ENCODE results near the gene KIF16B.

Gene KIF16B

GRCh38 chr20:16405254-16405653, 168.0 kb downstream of the KIF16B start:
- DNase-seq (ENCODE audit: low spot score): no peak
- Histone ChIP-seq H3K4me3 (no peak overlapping the region), H3K27ac (peak overlapping the region in 1 of 2 donors; percentile 20)
- TF ChIP-seq, protein P1, sequence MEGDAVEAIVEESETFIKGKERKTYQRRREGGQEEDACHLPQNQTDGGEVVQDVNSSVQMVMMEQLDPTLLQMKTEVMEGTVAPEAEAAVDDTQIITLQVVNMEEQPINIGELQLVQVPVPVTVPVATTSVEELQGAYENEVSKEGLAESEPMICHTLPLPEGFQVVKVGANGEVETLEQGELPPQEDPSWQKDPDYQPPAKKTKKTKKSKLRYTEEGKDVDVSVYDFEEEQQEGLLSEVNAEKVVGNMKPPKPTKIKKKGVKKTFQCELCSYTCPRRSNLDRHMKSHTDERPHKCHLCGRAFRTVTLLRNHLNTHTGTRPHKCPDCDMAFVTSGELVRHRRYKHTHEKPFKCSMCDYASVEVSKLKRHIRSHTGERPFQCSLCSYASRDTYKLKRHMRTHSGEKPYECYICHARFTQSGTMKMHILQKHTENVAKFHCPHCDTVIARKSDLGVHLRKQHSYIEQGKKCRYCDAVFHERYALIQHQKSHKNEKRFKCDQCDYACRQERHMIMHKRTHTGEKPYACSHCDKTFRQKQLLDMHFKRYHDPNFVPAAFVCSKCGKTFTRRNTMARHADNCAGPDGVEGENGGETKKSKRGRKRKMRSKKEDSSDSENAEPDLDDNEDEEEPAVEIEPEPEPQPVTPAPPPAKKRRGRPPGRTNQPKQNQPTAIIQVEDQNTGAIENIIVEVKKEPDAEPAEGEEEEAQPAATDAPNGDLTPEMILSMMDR (IDR thresholded peaks at IDR 0.05): no peak

DNA sequence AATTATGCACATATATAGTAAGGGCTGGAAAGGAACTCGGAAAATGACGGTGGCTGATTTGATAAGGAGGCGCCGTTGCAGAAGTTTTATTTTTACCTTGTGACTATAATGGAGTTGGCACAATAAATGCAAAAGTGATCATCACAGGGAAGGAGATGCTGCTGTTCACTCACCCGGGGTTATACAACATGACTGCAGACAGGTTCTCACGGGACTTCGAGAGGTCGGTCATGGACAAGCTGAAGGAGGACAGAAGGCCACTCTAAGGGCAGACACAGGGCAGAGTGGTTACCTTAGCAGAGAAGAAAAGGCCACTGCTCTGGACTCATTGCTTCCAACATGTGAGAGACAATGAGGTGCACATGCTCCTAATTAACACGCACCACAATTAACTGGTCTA, 168.6 kb downstream of the KIF16B start:
- H3K4me3 ChIP-seq: no peak overlapping the region
- H3K27ac ChIP-seq: no peak overlapping the region
- TF ChIP-seq, protein P1 (IDR thresholded peaks at IDR 0.05): no peak
- no peak for DNase-seq (ENCODE audit: low spot score)

GRCh38 chr20:16404171-16404570, 169.1 kb downstream of the KIF16B start:
- TF ChIP-seq, protein P1 (IDR thresholded peaks at IDR 0.05): no peak
- Histone ChIP-seq H3K4me3 (no peak overlapping the region), H3K27ac (no peak overlapping the region)
- DNase-seq (ENCODE audit: low spot score): no peak

DNA sequence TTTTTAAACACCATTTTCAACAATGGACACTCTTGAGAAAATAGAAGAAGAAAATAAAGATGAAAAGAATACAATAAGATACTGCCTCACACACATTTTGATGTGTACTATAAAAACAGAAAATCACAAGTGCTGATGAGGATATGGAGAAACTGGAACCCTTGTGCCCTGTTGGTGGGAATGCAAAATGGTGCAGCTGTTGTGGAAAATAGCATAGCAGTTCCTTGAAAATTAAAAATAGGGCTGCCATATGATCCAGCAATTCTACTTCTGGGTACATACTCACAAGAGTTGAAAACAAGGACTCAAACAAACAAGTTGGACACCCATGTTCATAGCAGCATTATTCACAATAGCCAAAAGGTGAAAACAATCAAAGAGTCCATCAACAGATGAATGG, 173.0 kb downstream of the KIF16B start:
- no peak for DNase-seq (ENCODE audit: low spot score)
- Histone ChIP-seq H3K27ac (no peak overlapping the region), H3K4me3 (no peak overlapping the region)
- TF ChIP-seq, protein P1 (IDR thresholded peaks at IDR 0.05): no peak

- H3K4me3 ChIP-seq: no peak overlapping the region
- TF ChIP-seq, protein P1 (IDR thresholded peaks at IDR 0.05): no peak
- no peak for DNase-seq (ENCODE audit: low spot score)
- H3K27ac ChIP-seq: no peak overlapping the region
Observed at GRCh38 chr20:16399801-16400200, 173.4 kb downstream of the KIF16B start.

- peak overlapping the region; percentile 11 for H3K4me3 ChIP-seq
- H3K27ac ChIP-seq: peak overlapping the region; percentile 0 to 53
- TF ChIP-seq, protein P1 (IDR thresholded peaks at IDR 0.05): no peak
- peak; percentile 86 for DNase-seq (ENCODE audit: low spot score)
Observed at GRCh38 chr20:16397086-16397485, 176.2 kb downstream of the KIF16B start.

DNA sequence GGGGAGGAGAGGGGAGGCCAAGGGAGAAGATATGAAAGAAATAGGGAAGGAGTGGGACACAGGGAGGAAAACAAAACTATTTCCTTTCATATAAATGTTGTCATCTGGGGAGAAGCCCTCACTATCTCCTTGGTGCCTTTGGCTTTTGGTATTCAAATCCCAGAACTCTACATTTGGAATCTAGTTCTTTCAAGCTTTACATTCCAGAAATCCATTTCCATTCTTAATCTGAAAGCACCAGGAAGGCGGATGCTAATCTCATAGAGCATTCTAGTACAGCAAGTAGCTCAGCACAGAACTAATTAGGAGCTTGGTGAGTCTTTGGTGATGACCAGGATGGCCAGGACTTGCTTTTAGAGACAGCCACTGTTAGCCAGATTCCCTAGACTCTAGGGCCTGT, 177.9 kb downstream of the KIF16B start:
- Histone ChIP-seq H3K4me3 (no peak overlapping the region), H3K27ac (no peak overlapping the region)
- TF ChIP-seq, protein P1 (IDR thresholded peaks at IDR 0.05): no peak
- DNase-seq (ENCODE audit: low spot score): no peak

Data from coronary artery (tissue), 2 donors.